ENCODE results near the gene CALN1. TPM values are rescaled to one million over a fixed set of nuclear protein-coding genes. Genes with fewer than 3 reads are reported as not detected.

Gene CALN1
- total RNA-seq, 1 donor from 2014 or later, result not detected

DNA sequence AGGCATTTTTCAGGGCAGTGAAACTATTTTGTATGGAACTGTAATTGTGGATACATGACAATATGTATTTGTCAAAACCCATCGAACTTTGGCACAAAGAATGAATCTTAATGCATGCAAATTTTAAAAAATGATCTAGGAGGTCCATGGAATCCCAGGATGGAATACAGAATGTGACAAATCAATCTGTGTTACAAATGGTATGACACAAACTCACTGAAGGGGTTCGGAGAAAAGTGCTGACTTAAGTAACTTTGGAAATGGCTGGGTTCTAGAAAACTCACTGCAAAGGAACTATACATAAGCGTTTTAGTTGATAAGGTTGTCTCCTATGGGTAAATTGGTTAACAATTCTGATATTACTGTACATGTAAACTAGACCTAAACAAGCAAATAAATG is 26.0 kb downstream of the CALN1 start:
- TF ChIP-seq, protein P1, sequence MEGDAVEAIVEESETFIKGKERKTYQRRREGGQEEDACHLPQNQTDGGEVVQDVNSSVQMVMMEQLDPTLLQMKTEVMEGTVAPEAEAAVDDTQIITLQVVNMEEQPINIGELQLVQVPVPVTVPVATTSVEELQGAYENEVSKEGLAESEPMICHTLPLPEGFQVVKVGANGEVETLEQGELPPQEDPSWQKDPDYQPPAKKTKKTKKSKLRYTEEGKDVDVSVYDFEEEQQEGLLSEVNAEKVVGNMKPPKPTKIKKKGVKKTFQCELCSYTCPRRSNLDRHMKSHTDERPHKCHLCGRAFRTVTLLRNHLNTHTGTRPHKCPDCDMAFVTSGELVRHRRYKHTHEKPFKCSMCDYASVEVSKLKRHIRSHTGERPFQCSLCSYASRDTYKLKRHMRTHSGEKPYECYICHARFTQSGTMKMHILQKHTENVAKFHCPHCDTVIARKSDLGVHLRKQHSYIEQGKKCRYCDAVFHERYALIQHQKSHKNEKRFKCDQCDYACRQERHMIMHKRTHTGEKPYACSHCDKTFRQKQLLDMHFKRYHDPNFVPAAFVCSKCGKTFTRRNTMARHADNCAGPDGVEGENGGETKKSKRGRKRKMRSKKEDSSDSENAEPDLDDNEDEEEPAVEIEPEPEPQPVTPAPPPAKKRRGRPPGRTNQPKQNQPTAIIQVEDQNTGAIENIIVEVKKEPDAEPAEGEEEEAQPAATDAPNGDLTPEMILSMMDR (IDR thresholded peaks at IDR 0.05; ENCODE audit: insufficient read depth, low read depth, low read length), result no peak
- no peak for TF ChIP-seq EZH2 (IDR thresholded peaks at IDR 0.05; ENCODE audit: insufficient read depth, low read length)
- FAIRE-seq (no peak), DNase-seq (ENCODE audit: low read depth) (no peak)
- Histone ChIP-seq H3K27me3 (ENCODE audit: insufficient read depth, low read length) (no peaks in the 10 kb centered on the region), H3K36me3 (ENCODE audit: insufficient read depth, low read length) (no peaks in the 10 kb centered on the region), H3K79me2 (ENCODE audit: insufficient read depth, low read length) (no peaks in the 10 kb centered on the region), H3K4me1 (ENCODE audit: insufficient read depth, low read length) (no peaks in the 10 kb centered on the region), H3K9me3 (ENCODE audit: insufficient read depth, low read depth, low read length) (no peaks in the 10 kb centered on the region), H3K4me2 (ENCODE audit: low read length) (no peak overlapping the region), H3K4me3 (ENCODE audit: insufficient read depth, low read depth, low read length) (no peak overlapping the region), H3K27ac (ENCODE audit: low read depth, low read length) (no peak overlapping the region), H3K9ac (ENCODE audit: low read length) (no peak overlapping the region), H4K20me1 (ENCODE audit: insufficient read depth, low read length) (no peaks in the 10 kb centered on the region), H2AFZ (ENCODE audit: low read depth, low read length) (no peak overlapping the region)
- no peaks in the 10 kb centered on the region for H3K4me1 Mint-ChIP-seq (ENCODE audit: low read depth, unreplicated experiment)
- no peaks in the 10 kb centered on the region for H3K36me3 Mint-ChIP-seq (ENCODE audit: low read depth, unreplicated experiment)
- H3K27me3 Mint-ChIP-seq (ENCODE audit: low read depth, unreplicated experiment), result peaks cover 7% of the 10 kb centered on the region
- peaks cover 2% of the 10 kb centered on the region for H3K9me3 Mint-ChIP-seq (ENCODE audit: unreplicated experiment)
- H3K27ac Mint-ChIP-seq (ENCODE audit: unreplicated experiment), result no peak overlapping the region
- no peak overlapping the region for H3K4me3 Mint-ChIP-seq (ENCODE audit: unreplicated experiment)

DNA sequence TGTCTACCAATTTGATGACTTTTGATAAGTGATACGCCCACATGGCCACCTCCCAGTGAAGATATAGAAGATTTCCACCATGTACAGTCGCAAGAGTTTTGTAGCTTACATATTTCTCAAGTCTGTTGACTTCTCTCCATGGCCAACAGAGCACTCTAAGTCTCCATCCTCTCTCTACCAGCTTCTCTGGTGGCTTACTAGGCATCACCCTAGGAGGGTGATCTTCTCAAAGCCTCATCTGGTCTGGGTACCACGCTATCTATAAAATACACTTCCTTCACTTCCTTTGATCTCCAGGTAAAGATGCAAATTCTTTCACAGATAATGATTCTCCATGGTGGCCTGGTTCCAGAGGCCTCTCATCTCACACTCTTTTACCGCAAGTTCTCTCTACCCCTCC is 49.9 kb downstream of the CALN1 start:
- H3K4me3 ChIP-seq (ENCODE audit: insufficient read depth, low read depth, low read length), result no peak overlapping the region
- no peak overlapping the region for H3K27ac ChIP-seq (ENCODE audit: low read depth, low read length)
- no peak overlapping the region for H3K27ac Mint-ChIP-seq (ENCODE audit: unreplicated experiment)
- no peaks in the 10 kb centered on the region for H3K4me1 Mint-ChIP-seq (ENCODE audit: low read depth, unreplicated experiment)
- no peaks in the 10 kb centered on the region for H3K9me3 ChIP-seq (ENCODE audit: insufficient read depth, low read depth, low read length)
- DNase-seq (ENCODE audit: low read depth), result no peak
- H3K79me2 ChIP-seq (ENCODE audit: insufficient read depth, low read length), result no peaks in the 10 kb centered on the region
- no peak for TF ChIP-seq EZH2 (IDR thresholded peaks at IDR 0.05; ENCODE audit: insufficient read depth, low read length)
- TF ChIP-seq, protein P1 (IDR thresholded peaks at IDR 0.05; ENCODE audit: insufficient read depth, low read depth, low read length), result no peak
- no peaks in the 10 kb centered on the region for H3K9me3 Mint-ChIP-seq (ENCODE audit: unreplicated experiment)
- H3K27me3 ChIP-seq (ENCODE audit: insufficient read depth, low read length), result no peaks in the 10 kb centered on the region
- no peak overlapping the region for H3K4me2 ChIP-seq (ENCODE audit: low read length)
- no peak for FAIRE-seq
- H3K27me3 Mint-ChIP-seq (ENCODE audit: low read depth, unreplicated experiment), result peaks cover 2% of the 10 kb centered on the region
- H3K4me1 ChIP-seq (ENCODE audit: insufficient read depth, low read length), result no peaks in the 10 kb centered on the region
- no peaks in the 10 kb centered on the region for H4K20me1 ChIP-seq (ENCODE audit: insufficient read depth, low read length)
- H3K4me3 Mint-ChIP-seq (ENCODE audit: unreplicated experiment), result no peak overlapping the region
- no peaks in the 10 kb centered on the region for H3K36me3 ChIP-seq (ENCODE audit: insufficient read depth, low read length)
- no peak overlapping the region for H2AFZ ChIP-seq (ENCODE audit: low read depth, low read length)
- H3K36me3 Mint-ChIP-seq (ENCODE audit: low read depth, unreplicated experiment), result no peaks in the 10 kb centered on the region
- H3K9ac ChIP-seq (ENCODE audit: low read length), result no peak overlapping the region

DNA sequence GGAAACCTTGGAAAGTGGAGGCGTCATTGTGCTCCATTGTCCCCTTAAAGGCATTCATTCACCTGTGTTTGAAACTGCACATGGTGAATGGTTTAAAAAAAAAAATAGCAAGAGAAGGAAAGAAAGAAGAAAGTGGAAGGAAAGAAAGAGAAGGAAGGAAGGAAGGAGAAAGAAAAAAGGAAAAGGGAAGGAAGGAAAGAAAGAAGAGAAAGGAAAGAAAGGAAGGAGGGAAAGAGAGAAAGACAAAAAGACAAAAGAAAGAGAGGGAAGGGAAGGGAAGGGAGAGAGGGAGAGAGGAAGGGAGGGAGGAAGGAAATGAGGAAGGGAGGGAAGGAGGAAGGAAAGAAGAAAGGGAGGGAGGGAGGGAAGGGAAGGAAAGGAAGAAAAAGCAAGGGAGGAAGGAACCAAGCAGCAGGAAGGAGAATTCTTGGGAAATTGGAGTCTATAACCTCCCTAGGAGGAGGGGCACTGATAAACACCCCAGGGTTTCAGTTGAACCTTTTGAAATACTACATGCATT is 66.9 kb downstream of the CALN1 start:
- Mint-ChIP-seq H3K36me3 (ENCODE audit: low read depth, unreplicated experiment) (no peaks in the 10 kb centered on the region), H3K27ac (ENCODE audit: unreplicated experiment) (no peak overlapping the region), H3K27me3 (ENCODE audit: low read depth, unreplicated experiment) (peaks cover 20% of the 10 kb centered on the region), H3K9me3 (ENCODE audit: unreplicated experiment) (peaks cover 4% of the 10 kb centered on the region), H3K4me3 (ENCODE audit: unreplicated experiment) (no peak overlapping the region), H3K4me1 (ENCODE audit: low read depth, unreplicated experiment) (no peaks in the 10 kb centered on the region)
- H3K9me3 ChIP-seq (ENCODE audit: insufficient read depth, low read depth, low read length), result no peaks in the 10 kb centered on the region
- FAIRE-seq (no peak), DNase-seq (ENCODE audit: low read depth) (no peak)
- no peaks in the 10 kb centered on the region for H3K4me1 ChIP-seq (ENCODE audit: insufficient read depth, low read length)
- TF ChIP-seq, protein P1 (IDR thresholded peaks at IDR 0.05; ENCODE audit: insufficient read depth, low read depth, low read length), result no peak
- TF ChIP-seq EZH2 (IDR thresholded peaks at IDR 0.05; ENCODE audit: insufficient read depth, low read length), result no peak
- no peak overlapping the region for H3K4me2 ChIP-seq (ENCODE audit: low read length)
- H3K79me2 ChIP-seq (ENCODE audit: insufficient read depth, low read length), result no peaks in the 10 kb centered on the region
- no peak overlapping the region for H2AFZ ChIP-seq (ENCODE audit: low read depth, low read length)
- H4K20me1 ChIP-seq (ENCODE audit: insufficient read depth, low read length), result no peaks in the 10 kb centered on the region
- no peak overlapping the region for H3K27ac ChIP-seq (ENCODE audit: low read depth, low read length)
- no peak overlapping the region for H3K9ac ChIP-seq (ENCODE audit: low read length)
- no peaks in the 10 kb centered on the region for H3K36me3 ChIP-seq (ENCODE audit: insufficient read depth, low read length)
- H3K4me3 ChIP-seq (ENCODE audit: insufficient read depth, low read depth, low read length), result no peak overlapping the region
- no peaks in the 10 kb centered on the region for H3K27me3 ChIP-seq (ENCODE audit: insufficient read depth, low read length)

All from astrocyte (in vitro differentiated cells and primary cell).